Measurements from ENCODE around the gene AANAT.

AANAT gene

GRCh38 chr17:76447931-76448652, 19.3 kb upstream of the AANAT start:
- no peak overlapping the region for H3K4me3 ChIP-seq (replicated peaks; ENCODE audit: low read depth, low read length)
- DNase-seq (ENCODE audit: low read depth), result no peak
- no peak for TF ChIP-seq CTCF (IDR thresholded peaks at IDR 0.05; ENCODE audit: low read length, missing control alignments)

- no peak overlapping the region for H3K4me3 ChIP-seq (replicated peaks; ENCODE audit: low read depth, low read length)
- no peak for TF ChIP-seq CTCF (IDR thresholded peaks at IDR 0.05; ENCODE audit: low read length, missing control alignments)
- DNase-seq (ENCODE audit: low read depth), result no peak
Observed at GRCh38 chr17:76449126-76449525, 18.3 kb upstream of the AANAT start.

- H3K4me3 ChIP-seq (replicated peaks; ENCODE audit: low read depth, low read length), result peak overlapping the region; percentile 71
- no peak for TF ChIP-seq CTCF (IDR thresholded peaks at IDR 0.05; ENCODE audit: low read length, missing control alignments)
Observed at GRCh38 chr17:76451506-76451905, 15.9 kb upstream of the AANAT start.

GRCh38 chr17:76452127-76452659, 15.2 kb upstream of the AANAT start:
- H3K4me3 ChIP-seq (replicated peaks; ENCODE audit: low read depth, low read length), result peak overlapping the region; percentile 71
- no peak for DNase-seq (ENCODE audit: low read depth)

More at GRCh38 chr17:76451506-76451905, 15.9 kb upstream of the AANAT start:
- no peak for DNase-seq (ENCODE audit: low read depth)

GRCh38 chr17:76452660-76453430, 14.6 kb upstream of the AANAT start, which contains the start of gene UBE2O:
Gene UBE2O (minus strand): TSS chr17:76453152. CDS start chr17:76453141, 11 bp downstream.
- TF ChIP-seq CTCF (IDR thresholded peaks at IDR 0.05; ENCODE audit: low read length, missing control alignments), result peak; percentile 13
- DNase-seq (ENCODE audit: low read depth), result peak; percentile 84
- H3K4me3 ChIP-seq (replicated peaks; ENCODE audit: low read depth, low read length), result peak within 1 kb of the TSS; percentile 71

More at GRCh38 chr17:76452127-76452659, 15.2 kb upstream of the AANAT start:
- no peak for TF ChIP-seq CTCF (IDR thresholded peaks at IDR 0.05; ENCODE audit: low read length, missing control alignments)

GRCh38 chr17:76453431-76453743, 14.0 kb upstream of the AANAT start:
- no peak overlapping the region for H3K4me3 ChIP-seq (replicated peaks; ENCODE audit: low read depth, low read length)
- TF ChIP-seq CTCF (IDR thresholded peaks at IDR 0.05; ENCODE audit: low read length, missing control alignments), result no peak
- DNase-seq (ENCODE audit: low read depth), result no peak

Data from fibroblast of pulmonary artery (primary cell).